GM18519 (cell line): ENCODE data around the gene TRAPPC14.
"Not testable (repeated sequence)": the region's sequence is repeated elsewhere in the genome, so short reads cannot be mapped to it uniquely, and the experiment has no call there.

ENCODE experiments used
- ATAC-seq: cut with Tn5 transposase; IDR thresholded peaks from one replicate; pipeline ENCODE4 v1.9.1; 2021; ENCODE audit warnings: mild to moderate bottlenecking, moderate library complexity; ENCODE audit not compliant: unreplicated experiment, low FRiP score

Gene TRAPPC14, protein sequence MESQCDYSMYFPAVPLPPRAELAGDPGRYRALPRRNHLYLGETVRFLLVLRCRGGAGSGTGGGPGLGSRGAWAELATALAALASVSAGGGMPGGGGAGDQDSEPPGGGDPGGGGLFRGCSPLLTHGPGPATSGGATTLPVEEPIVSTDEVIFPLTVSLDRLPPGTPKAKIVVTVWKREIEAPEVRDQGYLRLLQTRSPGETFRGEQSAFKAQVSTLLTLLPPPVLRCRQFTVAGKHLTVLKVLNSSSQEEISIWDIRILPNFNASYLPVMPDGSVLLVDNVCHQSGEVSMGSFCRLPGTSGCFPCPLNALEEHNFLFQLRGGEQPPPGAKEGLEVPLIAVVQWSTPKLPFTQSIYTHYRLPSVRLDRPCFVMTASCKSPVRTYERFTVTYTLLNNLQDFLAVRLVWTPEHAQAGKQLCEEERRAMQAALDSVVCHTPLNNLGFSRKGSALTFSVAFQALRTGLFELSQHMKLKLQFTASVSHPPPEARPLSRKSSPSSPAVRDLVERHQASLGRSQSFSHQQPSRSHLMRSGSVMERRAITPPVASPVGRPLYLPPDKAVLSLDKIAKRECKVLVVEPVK

DNA sequence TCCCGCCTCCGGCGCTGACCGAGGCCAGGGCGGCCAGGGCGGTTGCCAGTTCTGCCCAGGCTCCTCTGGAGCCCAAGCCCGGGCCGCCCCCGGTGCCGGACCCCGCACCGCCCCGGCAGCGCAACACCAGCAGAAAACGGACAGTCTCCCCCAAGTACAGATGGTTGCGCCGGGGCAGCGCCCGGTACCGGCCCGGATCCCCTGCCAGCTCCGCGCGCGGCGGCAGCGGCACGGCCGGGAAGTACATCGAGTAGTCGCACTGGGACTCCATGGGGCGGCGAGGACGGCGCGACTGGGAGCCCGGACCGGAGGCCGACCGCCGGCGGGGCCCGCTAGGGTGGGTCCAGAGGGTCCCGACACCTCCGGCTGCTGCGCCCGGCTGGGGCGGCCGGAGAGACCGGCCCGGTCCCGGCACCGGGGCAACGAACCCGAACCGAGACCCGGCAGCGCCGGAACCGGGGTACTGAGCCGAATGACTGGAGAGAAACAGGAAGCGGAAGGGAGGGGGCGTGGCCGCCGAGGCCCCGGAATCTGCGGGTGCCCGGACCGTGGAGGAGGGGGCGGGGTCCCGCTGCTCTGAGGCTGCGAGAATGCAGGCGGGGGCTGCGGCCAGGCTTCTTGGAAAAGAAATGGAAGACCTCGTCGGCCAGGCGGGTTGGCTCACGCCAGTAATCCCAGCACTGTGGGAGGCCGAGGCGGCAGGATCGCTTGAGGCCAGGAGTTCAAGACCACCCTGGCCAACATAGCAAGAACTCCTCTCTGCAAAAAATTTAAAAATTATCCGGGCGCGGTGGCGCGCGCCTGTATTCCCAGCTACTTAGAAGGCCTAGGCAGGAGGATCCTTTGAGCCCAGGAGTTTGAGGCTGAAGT lies at the start of gene TRAPPC14:
TRAPPC14 (minus strand) TSS at position 495 of the 870 bp plus-strand sequence; CDS start at position 271, 224 bp downstream.
- no peak for ATAC-seq

DNA sequence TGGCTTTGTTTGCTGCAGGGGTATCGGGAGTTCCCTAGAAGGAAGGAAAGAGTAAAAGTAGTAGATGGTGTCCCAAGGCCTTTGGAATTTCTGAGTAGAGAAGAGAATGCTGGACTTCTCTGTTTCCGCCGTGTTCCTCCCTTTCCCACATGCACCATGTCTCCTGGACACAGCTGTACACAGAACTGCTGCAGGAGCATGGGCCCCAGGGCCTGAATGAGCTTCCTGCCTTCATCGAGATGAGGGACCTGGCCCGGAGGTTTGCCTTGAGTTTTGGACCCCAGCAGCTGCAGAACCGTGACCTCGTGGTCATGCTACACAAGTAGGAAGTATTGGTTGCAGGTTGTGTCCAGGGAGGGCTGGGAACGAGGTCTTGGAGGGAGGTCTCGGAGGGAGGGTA lies 45.9 kb upstream of the TRAPPC14 start:
- no peak for ATAC-seq

DNA sequence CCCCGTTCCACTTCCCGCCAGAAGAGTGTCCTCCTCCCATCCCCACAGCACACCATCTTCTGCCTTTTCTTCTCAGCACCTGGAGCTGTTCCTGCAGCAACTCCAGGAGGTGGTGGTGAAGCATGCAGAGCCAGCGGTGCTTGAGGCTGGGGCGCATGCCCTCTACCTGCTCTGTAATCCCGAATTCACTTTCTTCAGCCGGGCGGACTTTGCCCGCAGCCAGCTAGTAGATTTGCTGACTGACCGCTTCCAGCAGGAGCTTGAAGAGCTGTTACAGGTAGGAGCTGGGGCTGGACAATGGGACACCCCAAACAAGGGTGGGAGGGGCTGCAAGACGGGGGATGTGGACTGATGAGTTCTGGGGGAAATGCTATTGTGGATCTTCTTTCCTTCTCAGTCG lies 42.2 kb upstream of the TRAPPC14 start:
- no peak for ATAC-seq

DNA sequence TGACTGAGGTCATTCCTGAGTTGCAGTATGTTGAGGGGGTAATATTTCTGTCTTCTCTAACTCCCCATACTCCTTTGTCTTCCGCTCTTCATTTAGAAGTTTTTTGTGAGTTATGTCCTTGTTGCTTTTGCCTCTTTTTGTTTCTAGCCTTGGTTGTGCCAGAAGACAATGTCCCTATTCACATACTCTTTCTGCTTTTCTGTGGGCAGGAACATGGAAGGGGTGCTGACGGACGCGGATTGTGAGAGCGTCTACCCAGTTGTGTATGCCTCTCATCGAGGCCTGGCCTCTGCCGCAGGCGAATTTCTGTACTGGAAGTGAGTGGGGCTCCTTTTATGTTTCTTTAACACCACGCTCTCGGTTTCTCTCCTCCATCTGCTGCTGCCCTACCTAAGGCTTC lies 39.7 kb upstream of the TRAPPC14 start:
- no peak for ATAC-seq

DNA sequence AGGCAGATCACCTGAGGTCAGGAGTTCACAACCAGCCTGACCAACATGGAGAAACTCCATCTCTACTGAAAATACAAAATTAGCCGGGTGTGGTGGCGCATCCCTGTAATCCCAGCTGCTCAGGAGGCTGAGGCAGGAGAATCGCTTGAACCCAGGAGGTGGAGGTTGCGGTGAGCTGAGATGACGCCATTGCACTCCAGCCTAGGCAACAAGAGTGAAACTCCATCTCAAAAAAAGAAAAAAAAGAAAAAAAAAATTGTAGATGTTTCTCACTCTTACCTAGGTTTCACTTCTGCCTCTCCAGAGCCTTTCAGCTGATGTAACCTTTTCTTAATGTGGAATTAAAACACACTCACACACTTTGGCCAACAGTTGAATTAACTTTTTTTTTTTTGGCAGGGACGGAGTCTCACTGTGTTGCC lies 37.4 kb upstream of the TRAPPC14 start:
- not testable (repeated sequence) for ATAC-seq

DNA sequence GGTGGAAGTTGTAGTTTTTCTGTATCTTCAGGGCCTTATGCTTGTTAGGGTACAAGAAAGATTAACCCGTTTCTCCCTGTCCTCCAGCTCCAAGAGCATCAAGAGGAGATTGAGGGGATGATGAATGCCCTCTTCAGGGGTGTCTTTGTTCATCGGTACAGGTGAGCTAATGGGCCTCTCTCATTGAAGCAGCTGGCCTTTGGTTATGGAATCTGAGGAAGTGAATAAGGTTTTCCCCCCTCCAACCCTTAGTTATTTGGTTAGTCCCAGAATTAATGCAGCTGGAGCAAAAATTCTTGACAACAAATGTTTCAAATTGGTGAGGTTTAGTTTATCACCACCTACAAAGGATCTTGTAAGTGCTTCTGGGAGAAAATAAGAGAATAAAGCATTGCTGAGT lies 36.7 kb upstream of the TRAPPC14 start:
- no peak for ATAC-seq

DNA sequence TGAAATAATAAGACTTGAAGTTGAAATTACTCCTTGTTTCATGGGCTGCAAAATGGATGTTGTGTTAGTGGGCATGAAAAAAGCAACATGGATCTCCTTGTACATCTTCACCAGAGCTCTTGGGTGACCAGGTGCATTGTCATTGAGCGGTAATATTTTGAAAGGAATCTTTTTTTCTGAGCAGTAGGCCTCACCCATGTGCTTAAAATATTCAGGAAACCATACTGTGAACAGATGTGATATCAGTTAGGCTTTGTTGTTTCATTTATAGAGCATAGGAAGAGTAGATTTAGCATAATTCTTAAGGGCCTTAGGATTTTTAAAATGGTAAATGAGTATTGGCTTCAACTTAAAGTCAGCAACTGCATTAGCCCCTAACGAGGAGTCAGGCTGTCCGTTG lies 34.4 kb upstream of the TRAPPC14 start:
- ATAC-seq = no peak

DNA sequence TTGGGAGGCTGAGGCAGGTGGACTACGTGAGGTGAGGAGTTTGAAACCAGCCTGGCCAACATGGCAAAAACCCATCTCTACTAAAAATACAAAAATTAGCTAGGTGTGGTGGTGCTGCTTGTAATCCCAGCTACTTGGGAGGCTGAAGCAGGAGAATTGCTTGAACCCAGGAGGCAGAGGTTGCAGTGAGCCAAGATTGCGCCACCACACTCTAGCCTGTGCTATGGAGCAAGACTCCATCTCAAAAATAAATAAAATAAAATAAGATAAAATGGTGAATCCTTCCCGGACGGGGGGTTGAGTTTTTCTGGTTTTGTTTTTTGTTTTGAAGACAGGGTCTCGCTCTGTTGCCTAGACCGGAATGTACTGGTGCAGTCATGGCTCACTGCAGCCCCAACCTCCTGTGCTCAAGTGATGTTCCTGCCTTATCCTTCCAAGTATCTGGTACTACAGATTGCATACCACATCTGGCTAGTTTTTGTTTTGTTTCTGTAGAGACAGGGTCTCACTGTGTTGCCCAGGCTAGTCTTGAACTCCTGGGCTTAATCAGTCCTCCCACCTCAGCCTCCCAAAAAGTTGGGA lies 33.8 kb upstream of the TRAPPC14 start:
- not testable (repeated sequence) for ATAC-seq

DNA sequence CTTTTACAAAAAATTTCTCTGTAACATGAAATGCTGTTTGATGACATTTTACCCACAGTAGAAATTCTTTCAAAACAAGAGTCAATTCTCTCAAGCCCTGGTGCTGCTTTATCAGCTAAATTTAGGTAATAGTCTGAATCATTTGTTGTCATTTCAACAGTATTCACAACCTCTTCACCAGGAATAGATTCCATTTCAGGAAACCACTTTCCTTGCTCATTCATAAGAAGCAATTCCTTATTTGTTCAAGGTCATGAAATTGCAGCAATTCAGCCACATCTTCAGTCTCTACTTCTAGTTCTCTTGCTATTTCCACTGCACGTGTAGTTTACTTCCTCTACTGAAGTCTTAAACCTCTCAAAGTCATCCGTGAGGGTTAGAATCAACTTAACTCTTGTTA lies 33.3 kb upstream of the TRAPPC14 start:
- no peak for ATAC-seq

DNA sequence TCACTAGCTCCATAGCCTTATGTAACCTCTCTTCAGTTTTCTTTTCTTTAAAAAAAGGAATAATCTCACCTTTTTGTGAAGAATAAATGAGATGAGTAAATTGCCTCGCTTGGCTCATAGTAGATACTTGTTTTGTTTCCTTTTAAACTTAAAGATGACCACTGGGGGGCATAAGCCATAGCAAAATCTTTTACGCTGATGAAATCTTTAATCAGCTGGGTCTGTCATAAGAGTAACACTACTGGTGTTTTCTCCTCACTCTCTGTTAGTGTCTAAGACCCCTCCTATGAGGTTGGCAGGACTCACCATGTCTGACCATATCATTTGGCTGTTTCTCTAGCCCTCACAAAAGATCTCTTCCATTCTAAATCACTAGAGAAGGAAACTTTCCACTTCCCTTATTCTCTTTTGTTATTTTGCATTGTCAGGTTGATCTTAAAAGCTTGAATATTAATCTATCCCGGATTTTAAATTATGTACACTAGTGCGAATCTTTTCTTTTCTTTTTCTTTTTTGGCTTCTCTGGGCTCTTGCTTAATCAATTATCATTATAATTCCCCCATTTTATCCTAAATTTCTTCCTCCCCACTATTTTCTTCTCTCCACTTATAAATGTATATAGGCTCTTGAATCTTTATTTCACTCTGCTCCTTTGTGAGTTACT lies 31.7 kb upstream of the TRAPPC14 start:
- ATAC-seq = no peak

DNA sequence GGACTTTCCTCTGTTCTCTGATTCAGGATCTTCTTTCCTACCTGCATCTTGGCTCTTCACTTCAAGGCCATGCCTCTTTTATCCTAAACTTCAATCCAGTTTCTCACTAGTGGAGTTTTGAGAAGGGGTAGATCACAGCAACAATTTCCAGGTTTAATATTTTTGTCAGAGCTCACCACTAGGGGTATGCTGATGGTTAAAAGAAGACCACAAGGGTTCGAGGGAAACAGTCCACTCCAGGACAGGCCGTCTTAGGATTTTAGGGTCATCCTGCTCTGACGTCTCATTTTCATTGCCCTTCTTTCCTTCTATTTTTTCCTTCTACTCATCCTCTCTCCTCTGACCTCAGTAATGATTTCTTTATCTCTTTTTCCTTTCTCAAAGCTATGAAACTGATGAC lies 30.5 kb upstream of the TRAPPC14 start:
- ATAC-seq = no peak

DNA sequence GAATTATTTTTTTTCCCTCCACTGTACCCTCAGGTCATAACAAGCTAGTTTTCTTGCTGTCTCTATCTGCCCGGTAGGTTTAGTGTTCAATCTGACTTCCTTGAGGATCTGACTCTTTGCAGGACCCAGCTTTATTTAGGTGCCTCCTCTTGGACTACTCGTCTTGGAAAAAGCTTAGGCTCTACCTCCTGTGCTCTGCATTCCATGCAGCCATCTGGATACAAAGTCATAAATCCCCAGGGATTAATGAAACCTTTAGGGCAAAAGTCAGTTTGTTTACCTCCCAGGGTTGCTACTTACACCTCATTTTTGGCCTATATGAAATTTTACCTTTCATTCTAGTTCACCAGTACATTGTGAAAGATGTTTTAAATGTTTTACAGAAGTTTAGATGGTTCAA lies 27.2 kb upstream of the TRAPPC14 start:
- ATAC-seq = no peak

DNA sequence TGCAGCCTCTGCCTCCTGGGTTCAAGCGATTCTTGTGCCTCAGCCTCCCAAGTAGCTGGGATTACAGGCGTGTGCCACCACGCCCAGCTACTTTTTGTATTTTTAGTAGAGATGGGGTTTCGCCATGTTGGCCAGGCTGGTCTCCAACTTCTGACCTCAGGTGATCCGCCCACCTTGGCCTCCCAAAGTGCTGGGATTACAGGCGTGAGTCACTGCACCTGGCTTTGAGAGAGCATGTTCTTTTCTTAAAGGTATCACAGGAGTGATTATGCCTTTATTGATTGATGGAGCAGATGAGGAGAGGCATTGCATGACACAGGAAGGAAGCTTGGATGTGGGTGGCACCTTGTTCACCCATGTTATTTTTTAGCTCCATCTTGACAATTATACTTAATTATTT lies 24.6 kb upstream of the TRAPPC14 start:
- ATAC-seq = not testable (repeated sequence)

DNA sequence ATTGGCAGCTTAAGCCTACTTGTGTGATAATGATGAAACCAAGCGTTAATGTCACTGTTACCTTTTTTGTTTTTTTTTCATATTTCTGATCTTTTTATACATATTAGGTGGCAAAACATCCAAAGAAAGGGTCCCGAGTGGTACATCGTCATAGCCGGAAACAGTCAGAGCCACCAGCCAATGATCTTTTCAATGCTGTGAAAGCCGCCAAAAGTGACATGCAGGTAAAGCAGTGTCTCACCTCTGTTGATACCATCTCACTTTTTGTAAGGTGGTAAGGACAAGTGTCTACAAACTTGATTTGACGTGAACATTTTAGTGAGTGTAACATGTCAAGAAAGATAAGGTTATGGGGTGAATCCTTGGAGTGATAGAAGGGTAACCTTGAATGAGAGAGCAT lies 24.1 kb upstream of the TRAPPC14 start:
- not testable (repeated sequence) for ATAC-seq

DNA sequence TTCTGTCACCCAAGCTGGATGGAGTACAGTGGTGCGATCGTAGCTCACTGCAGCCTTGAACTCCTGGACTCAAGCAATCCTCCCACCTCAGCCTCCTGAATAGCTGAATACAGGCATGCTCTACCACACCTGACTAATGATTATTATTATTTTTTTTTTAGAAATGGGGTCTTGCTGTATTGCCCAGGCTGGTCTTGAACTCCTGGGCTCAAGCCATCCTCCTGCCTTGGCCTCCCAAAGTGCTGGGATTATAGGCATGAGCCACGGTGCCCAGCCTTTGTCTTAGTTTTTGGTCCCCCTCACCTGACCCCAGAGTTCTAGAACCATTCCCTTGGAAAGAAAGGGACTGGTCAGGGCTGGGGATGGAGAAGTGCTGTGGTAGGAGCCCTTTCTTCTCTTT lies 21.6 kb upstream of the TRAPPC14 start:
- ATAC-seq = not testable (repeated sequence)

DNA sequence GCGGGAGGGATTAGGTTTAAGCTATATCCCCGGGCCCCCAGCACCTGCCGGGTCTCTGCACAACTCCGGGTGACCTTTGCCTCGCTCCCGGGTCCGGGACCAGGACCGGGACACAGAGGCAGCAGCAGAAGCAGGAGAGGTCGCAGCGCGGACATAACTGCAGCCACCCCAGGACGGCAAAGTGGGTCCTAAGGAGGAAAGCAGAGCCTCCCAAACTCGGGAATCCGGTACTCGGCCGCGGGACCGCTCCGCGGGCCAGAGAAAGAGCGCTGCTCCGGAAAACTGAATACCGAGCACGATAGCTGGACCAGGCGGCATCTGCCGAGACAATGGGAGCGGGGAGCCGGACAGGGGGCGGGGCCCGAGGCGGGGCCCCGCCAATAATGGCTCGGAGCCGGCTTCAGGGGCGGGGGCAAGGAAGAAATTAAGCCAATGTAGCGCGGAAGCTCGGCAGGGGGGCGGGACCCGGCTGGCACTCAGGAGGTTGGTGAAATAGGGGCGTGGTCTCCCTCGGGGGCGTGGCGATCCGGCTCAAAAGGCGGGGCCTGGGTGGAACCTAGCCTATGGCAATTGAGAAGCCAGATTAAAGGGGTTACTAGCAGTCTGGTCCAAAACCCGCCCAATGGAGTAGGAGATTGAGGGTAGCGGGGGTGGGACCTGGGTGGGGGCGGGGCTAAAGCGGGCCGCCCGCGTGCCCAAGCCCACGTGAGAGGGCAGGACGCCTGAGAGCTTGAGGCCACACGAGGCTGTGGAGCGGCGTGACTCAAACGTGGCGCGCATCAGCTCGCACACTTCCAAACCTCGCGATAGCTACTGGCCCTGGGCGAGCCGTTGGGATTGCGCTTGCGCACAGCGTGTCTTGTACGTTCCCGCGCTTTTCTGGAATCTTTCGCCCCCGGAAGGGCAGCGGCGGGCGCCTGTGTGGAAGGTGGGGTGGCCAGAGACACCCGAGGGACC lies 18.8 kb upstream of the TRAPPC14 start, which contains the start of the genes GPC2 and STAG3:
GPC2 (minus strand) TSS at position 337 of the 957 bp plus-strand sequence; CDS start at position 155, 182 bp downstream.
STAG3 (plus strand) TSS at position 874 of the 957 bp plus-strand sequence. CDS start 2,639 bp downstream, outside the sequence.
- ATAC-seq = peak; percentile 56

DNA sequence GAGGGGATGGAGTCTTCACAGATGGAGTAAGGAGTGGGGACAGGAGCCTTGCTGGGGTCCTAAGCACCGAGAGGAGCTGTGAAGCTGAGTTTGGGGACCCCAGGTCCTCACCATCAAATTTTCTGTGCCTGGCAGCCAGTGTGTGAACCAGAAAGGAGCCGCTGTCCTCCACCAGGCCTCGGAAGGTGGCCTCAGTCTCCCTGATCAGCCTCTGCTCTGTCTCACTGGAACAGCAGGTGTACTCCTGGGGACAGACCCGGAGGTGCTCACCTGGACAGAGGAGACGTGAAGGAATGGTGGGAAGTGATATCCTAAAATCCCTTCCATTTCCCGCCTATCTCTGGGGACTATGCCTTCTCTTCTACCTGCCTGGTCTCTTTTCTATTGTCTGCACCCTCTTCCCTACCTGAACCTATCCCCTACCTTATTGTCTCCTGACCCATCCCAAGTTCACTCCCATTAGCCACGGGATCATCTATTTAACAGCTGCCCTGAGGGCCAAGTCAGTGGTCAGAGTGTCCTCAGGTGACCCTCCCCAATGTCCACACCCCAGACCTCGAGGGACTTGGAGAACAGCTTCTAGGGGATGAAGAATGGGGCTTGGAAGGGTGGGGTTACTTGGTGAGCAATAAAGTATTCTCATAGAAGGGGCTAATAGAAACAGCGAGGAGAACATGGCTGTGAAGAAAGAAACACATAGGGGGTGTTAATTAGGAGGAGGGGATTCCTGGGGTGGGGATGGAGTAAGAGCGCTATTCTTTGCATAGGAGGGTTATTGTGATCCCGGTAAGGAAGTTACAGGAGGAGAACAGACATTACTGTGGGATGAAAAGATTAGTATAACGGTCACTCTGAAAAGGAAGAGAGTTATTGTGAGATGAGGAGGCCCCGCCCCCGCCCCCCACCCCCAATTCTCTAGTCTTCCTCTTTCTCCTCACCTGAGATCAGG lies 17.8 kb upstream of the TRAPPC14 start:
- no peak for ATAC-seq
